Measurements from ENCODE around the gene DACH1. TPM values are rescaled to one million over a fixed set of nuclear protein-coding genes. Genes with fewer than 3 reads are reported as not detected.

The DACH1 gene
- total RNA-seq, 1 experiment from 2014 or later, result not detected

GRCh38 chr13:71752775-71753513, 114.1 kb downstream of the DACH1 start (continued):
- TF ChIP-seq ZBTB33 (IDR thresholded peaks at IDR 0.05; ENCODE audit: extremely low read depth, insufficient replicate concordance, low read length) (no peak), JUND (IDR thresholded peaks at IDR 0.05) (no peak), SRF (IDR thresholded peaks at IDR 0.05; ENCODE audit: low read depth) (no peak), POLR2A (IDR thresholded peaks at IDR 0.05; ENCODE audit: borderline replicate concordance, extremely low read depth, insufficient read depth, insufficient read length) (no peak), EZH2 (IDR thresholded peaks at IDR 0.05) (no peak), ELF1 (IDR thresholded peaks at IDR 0.05; ENCODE audit: borderline replicate concordance, low read depth) (no peak)

GRCh38 chr13:71751073-71751472, 115.9 kb downstream of the DACH1 start:
- Histone ChIP-seq H3K4me3 (replicated peaks in 1 of 2; ENCODE audit: low read depth in 1 of 2, low read length in 2 of 2) (no peak overlapping the region), H3K4me1 (ENCODE audit: control insufficient read depth in 1 of 2, insufficient read depth in 2 of 2, low read length in 2 of 2) (no peaks in the 10 kb centered on the region), H3K4me2 (ENCODE audit: low read length) (no peak overlapping the region), H3K9me3 (ENCODE audit: control insufficient read depth in 1 of 2, insufficient read depth in 1 of 2, low read depth in 1 of 2, low read length in 2 of 2) (no peaks in the 10 kb centered on the region; a peak in 1 of 4 replicates), H3K79me2 (ENCODE audit: insufficient read depth, low read length) (no peaks in the 10 kb centered on the region), H2AFZ (ENCODE audit: low read depth, low read length, poor library complexity, severe bottlenecking) (no peak overlapping the region), H3K27ac (ENCODE audit: low read depth, low read length) (no peak overlapping the region), H3K9ac (ENCODE audit: low read length) (no peak overlapping the region), H3K27me3 (ENCODE audit: insufficient read depth, low read length) (no peaks in the 10 kb centered on the region), H4K20me1 (ENCODE audit: insufficient read depth) (no peaks in the 10 kb centered on the region), H3K9me2 (ENCODE audit: insufficient read depth) (no peaks in the 10 kb centered on the region), H3K36me3 (ENCODE audit: control insufficient read depth in 1 of 2, insufficient read depth in 2 of 2, low read length in 2 of 2) (no peaks in the 10 kb centered on the region)
- TF ChIP-seq ZNF274 (IDR thresholded peaks at IDR 0.05; ENCODE audit: low read depth, low read length) (no peak), SIN3A (IDR thresholded peaks at IDR 0.05; ENCODE audit: low read depth) (no peak), EGR1 (IDR thresholded peaks at IDR 0.05; ENCODE audit: low read depth) (no peak), JUND (IDR thresholded peaks at IDR 0.05) (no peak), FOSL1 (IDR thresholded peaks at IDR 0.05; ENCODE audit: low read depth) (no peak), SRF (IDR thresholded peaks at IDR 0.05; ENCODE audit: low read depth) (no peak), ELF1 (IDR thresholded peaks at IDR 0.05; ENCODE audit: borderline replicate concordance, low read depth) (no peak), EZH2 (IDR thresholded peaks at IDR 0.05) (no peak), YY1 (IDR thresholded peaks at IDR 0.05; ENCODE audit: extremely low read depth, insufficient replicate concordance, low read depth, low read length) (no peak), RAD21 (IDR thresholded peaks at IDR 0.05; ENCODE audit: low read depth) (no peak)
- TF ChIP-seq, protein P1, sequence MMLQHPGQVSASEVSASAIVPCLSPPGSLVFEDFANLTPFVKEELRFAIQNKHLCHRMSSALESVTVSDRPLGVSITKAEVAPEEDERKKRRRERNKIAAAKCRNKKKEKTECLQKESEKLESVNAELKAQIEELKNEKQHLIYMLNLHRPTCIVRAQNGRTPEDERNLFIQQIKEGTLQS (IDR thresholded peaks at IDR 0.05), result no peak
- TF ChIP-seq, protein P2, sequence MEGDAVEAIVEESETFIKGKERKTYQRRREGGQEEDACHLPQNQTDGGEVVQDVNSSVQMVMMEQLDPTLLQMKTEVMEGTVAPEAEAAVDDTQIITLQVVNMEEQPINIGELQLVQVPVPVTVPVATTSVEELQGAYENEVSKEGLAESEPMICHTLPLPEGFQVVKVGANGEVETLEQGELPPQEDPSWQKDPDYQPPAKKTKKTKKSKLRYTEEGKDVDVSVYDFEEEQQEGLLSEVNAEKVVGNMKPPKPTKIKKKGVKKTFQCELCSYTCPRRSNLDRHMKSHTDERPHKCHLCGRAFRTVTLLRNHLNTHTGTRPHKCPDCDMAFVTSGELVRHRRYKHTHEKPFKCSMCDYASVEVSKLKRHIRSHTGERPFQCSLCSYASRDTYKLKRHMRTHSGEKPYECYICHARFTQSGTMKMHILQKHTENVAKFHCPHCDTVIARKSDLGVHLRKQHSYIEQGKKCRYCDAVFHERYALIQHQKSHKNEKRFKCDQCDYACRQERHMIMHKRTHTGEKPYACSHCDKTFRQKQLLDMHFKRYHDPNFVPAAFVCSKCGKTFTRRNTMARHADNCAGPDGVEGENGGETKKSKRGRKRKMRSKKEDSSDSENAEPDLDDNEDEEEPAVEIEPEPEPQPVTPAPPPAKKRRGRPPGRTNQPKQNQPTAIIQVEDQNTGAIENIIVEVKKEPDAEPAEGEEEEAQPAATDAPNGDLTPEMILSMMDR (IDR thresholded peaks at IDR 0.05 in 2 of 3, conservative IDR thresholded peaks at IDR 0.05 in 1 of 3; ENCODE audit: borderline replicate concordance in 1 of 3, insufficient read depth in 1 of 3, low read depth in 2 of 3, low read length in 2 of 3), result no peak
- intact Hi-C loops (cut with micrococcal nuclease), result no loop called here
- ATAC-seq (no peak), DNase-seq (ENCODE audit: low read depth, low spot score) (no peak)
- ChIA-PET RAD21 (ENCODE audit: low non-redundant PET in 1 of 2, low total read pairs in 2 of 2, uncharacterized antibody in 2 of 2, unreplicated experiment in 2 of 2) (no interaction called here), POLR2A (no interaction called here), CTCF (no interaction called here)
- BruUV-seq (replicated peaks), result no TSS peak

All from HCT116 (cell line).